ENCODE data around the gene SPIN4.

DNA sequence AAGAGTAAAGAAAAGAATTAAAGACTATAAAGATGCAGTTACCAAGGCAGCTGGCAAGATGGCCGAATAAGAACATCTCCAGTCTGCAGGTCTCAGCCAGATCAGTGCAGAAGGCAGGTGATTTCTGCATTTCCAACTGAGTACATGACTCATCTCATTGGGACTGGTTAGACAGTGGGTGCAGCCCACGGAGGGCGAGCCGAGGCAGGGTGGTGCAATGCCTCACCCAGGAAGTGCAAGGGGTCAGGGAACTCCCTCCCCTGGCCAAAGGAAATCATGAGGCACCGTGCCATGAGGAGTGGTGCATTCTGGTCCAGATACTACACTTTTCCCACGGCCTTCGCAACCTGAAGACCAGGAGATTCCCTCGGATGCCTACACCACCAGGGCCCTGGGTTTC, 20.5 kb downstream of the SPIN4 start:
- no peak for TF ChIP-seq EZH2 (IDR thresholded peaks at IDR 0.05; ENCODE audit: borderline replicate concordance, low read length)
- TF ChIP-seq, protein P1, sequence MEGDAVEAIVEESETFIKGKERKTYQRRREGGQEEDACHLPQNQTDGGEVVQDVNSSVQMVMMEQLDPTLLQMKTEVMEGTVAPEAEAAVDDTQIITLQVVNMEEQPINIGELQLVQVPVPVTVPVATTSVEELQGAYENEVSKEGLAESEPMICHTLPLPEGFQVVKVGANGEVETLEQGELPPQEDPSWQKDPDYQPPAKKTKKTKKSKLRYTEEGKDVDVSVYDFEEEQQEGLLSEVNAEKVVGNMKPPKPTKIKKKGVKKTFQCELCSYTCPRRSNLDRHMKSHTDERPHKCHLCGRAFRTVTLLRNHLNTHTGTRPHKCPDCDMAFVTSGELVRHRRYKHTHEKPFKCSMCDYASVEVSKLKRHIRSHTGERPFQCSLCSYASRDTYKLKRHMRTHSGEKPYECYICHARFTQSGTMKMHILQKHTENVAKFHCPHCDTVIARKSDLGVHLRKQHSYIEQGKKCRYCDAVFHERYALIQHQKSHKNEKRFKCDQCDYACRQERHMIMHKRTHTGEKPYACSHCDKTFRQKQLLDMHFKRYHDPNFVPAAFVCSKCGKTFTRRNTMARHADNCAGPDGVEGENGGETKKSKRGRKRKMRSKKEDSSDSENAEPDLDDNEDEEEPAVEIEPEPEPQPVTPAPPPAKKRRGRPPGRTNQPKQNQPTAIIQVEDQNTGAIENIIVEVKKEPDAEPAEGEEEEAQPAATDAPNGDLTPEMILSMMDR (IDR thresholded peaks at IDR 0.05; ENCODE audit: low read length) = no peak

Measured in OCI-LY1 (cell line).